Measurements from ENCODE around the gene TRIM29. TPM values are rescaled to one million over a fixed set of nuclear protein-coding genes. Genes with fewer than 3 reads are reported as not detected.
"Not testable (repeated sequence)": the region's sequence is repeated elsewhere in the genome, so short reads cannot be mapped to it uniquely, and the experiment has no call there.

The TRIM29 gene
- total RNA-seq, 1 experiment from 2014 or later = 4.3 TPM

GRCh38 chr11:120144501-120144900 lies 6.6 kb upstream of the TRIM29 start:
- Mint-ChIP-seq H3K27me3 (ENCODE audit: insufficient read depth, unreplicated experiment) (peaks cover 23% of the 10 kb centered on the region), H3K36me3 (ENCODE audit: insufficient read depth, unreplicated experiment) (no peaks in the 10 kb centered on the region)
- no peak for TF ChIP-seq CTCF (IDR thresholded peaks at IDR 0.05; ENCODE audit: insufficient read depth in 1 of 2, low read depth in 1 of 2, low read length in 1 of 2, severe bottlenecking in 1 of 2, unreplicated experiment in 1 of 2)

GRCh38 chr11:120143472-120143871 lies 5.6 kb upstream of the TRIM29 start:
- intact Hi-C loops (cut with micrococcal nuclease; ENCODE audit: unreplicated experiment); H3K27ac Mint-ChIP-seq (ENCODE audit: unreplicated experiment); H3K27me3 ChIP-seq (replicated peaks; ENCODE audit: control insufficient read depth, insufficient read depth, low read length); CTCF ChIA-PET; H3K36me3 Mint-ChIP-seq (ENCODE audit: insufficient read depth, unreplicated experiment); BruUV-seq (replicated peaks); H3K9me3 Mint-ChIP-seq (ENCODE audit: unreplicated experiment); H3K36me3 ChIP-seq (ENCODE audit: control insufficient read depth, insufficient read depth, low read length); H3K4me1 Mint-ChIP-seq (ENCODE audit: low read depth, unreplicated experiment); DNase-seq; H3K9me3 ChIP-seq; POLR2A ChIA-PET; H3K4me3 ChIP-seq (ENCODE audit: low read depth, low read length); H3K4me3 Mint-ChIP-seq (ENCODE audit: unreplicated experiment); H3K4me1 ChIP-seq: not testable (repeated sequence)
- H3K27me3 Mint-ChIP-seq (ENCODE audit: insufficient read depth, unreplicated experiment) = peaks cover 23% of the 10 kb centered on the region

More at GRCh38 chr11:120144501-120144900, 6.6 kb upstream of the TRIM29 start:
- Mint-ChIP-seq H3K9me3 (ENCODE audit: unreplicated experiment) (no peaks in the 10 kb centered on the region), H3K4me1 (ENCODE audit: low read depth, unreplicated experiment) (no peaks in the 10 kb centered on the region), H3K4me3 (ENCODE audit: unreplicated experiment) (no peak overlapping the region), H3K27ac (ENCODE audit: unreplicated experiment) (no peak overlapping the region)
- ChIA-PET CTCF (no interaction called here), POLR2A (no interaction called here)
- no peak for DNase-seq
- Histone ChIP-seq H3K36me3 (ENCODE audit: control insufficient read depth, insufficient read depth, low read length) (no peaks in the 10 kb centered on the region), H3K27me3 (replicated peaks; ENCODE audit: control insufficient read depth, insufficient read depth, low read length) (peaks cover 1% of the 10 kb centered on the region; the same call in 1 of the 2 replicates), H3K4me3 (ENCODE audit: low read depth, low read length) (no peak overlapping the region), H3K4me1 (no peaks in the 10 kb centered on the region), H3K9me3 (no peaks in the 10 kb centered on the region)
- intact Hi-C loops (cut with micrococcal nuclease; ENCODE audit: unreplicated experiment) = no loop called here
- BruUV-seq (replicated peaks) = no TSS peak

- Mint-ChIP-seq H3K27me3 (ENCODE audit: insufficient read depth, unreplicated experiment) (peaks cover 16% of the 10 kb centered on the region), H3K27ac (ENCODE audit: unreplicated experiment) (no peak overlapping the region)
- CTCF ChIA-PET = interaction anchor here (0.6 to 1.3 kb wide), 3 partner anchors 26 to 136 kb away, joined by 3 to 6 read pairs (median 3); no protein-coding TSS in a partner anchor
Observed at GRCh38 chr11:120142441-120143100, 4.7 kb upstream of the TRIM29 start.

More at GRCh38 chr11:120142441-120143100, 4.7 kb upstream of the TRIM29 start:
- Histone ChIP-seq H3K36me3 (ENCODE audit: control insufficient read depth, insufficient read depth, low read length) (no peaks in the 10 kb centered on the region), H3K27me3 (replicated peaks; ENCODE audit: control insufficient read depth, insufficient read depth, low read length) (peaks cover 1% of the 10 kb centered on the region; the same call in 1 of the 2 replicates), H3K9me3 (no peaks in the 10 kb centered on the region), H3K4me1 (no peaks in the 10 kb centered on the region), H3K4me3 (ENCODE audit: low read depth, low read length) (no peak overlapping the region)
- H3K4me1 Mint-ChIP-seq (ENCODE audit: low read depth, unreplicated experiment) = no peaks in the 10 kb centered on the region
- BruUV-seq (replicated peaks) = no TSS peak
- H3K4me3 Mint-ChIP-seq (ENCODE audit: unreplicated experiment) = no peak overlapping the region
- no peaks in the 10 kb centered on the region for H3K36me3 Mint-ChIP-seq (ENCODE audit: insufficient read depth, unreplicated experiment)
- POLR2A ChIA-PET = no interaction called here
- intact Hi-C loops (cut with micrococcal nuclease; ENCODE audit: unreplicated experiment) = no loop called here
- no peak for DNase-seq
- TF ChIP-seq CTCF (IDR thresholded peaks at IDR 0.05; ENCODE audit: insufficient read depth in 1 of 2, low read depth in 1 of 2, low read length in 1 of 2, severe bottlenecking in 1 of 2, unreplicated experiment in 1 of 2) = no peak
- no peaks in the 10 kb centered on the region for H3K9me3 Mint-ChIP-seq (ENCODE audit: unreplicated experiment)

Measured in Caco-2 (cell line).